MCF 10A (cell line): ENCODE results near the gene GNA15. TPM values are rescaled to one million over a fixed set of nuclear protein-coding genes. Genes with fewer than 3 reads are reported as not detected.

Experiments used
- BruUV-seq: library from RNA; stranded (reverse); fragments of 400-500 nt; replicated peaks from 2 replicates; lab custom pipeline; 2021; lab: Mats Ljungman, UMichigan
- CTCF ChIA-PET: fragments of 300-600 bp; sonication (Branson Sonifier 250); formaldehyde crosslinking; extraction: SDS; loops from one replicate; lab custom pipeline; 2021; ENCODE audit warnings: antibody characterized with exemption, inconsistent platforms; lab: Yijun Ruan, JAX
- POLR2A ChIA-PET: fragments of 300-600, 350-650 bp; sonication (Branson Sonifier 250); formaldehyde crosslinking; extraction: SDS; loops from one replicate; lab custom pipeline; 2020; ENCODE audit warnings: antibody characterized with exemption, inconsistent platforms; lab: Yijun Ruan, JAX
- DNase-seq: peaks from one replicate; pipeline ENCODE4 v3.0.0-alpha.2; 2018; ENCODE audit not compliant: unreplicated experiment
- H3K27ac Mint-ChIP-seq: one replicate; pipeline ENCODE4 v1.8.0; 2022; ENCODE audit warnings: mild to moderate bottlenecking, low read depth, mixed read lengths; ENCODE audit not compliant: unreplicated experiment
- H3K27me3 Mint-ChIP-seq: one replicate; pipeline ENCODE4 v1.8.0; 2022; ENCODE audit warnings: mixed read lengths; ENCODE audit not compliant: insufficient read depth, unreplicated experiment
- H3K36me3 Mint-ChIP-seq: one replicate; pipeline ENCODE4 v1.8.0; 2022; ENCODE audit warnings: mild to moderate bottlenecking, moderate library complexity, mixed read lengths; ENCODE audit not compliant: insufficient read depth, unreplicated experiment
- H3K4me1 Mint-ChIP-seq: one replicate; pipeline ENCODE4 v1.8.0; 2022; ENCODE audit warnings: mixed read lengths; ENCODE audit not compliant: insufficient read depth, unreplicated experiment
- H3K4me3 Mint-ChIP-seq: one replicate; pipeline ENCODE4 v1.8.0; 2022; ENCODE audit warnings: mild to moderate bottlenecking, moderate library complexity, mixed read lengths; ENCODE audit not compliant: unreplicated experiment
- H3K9me3 Mint-ChIP-seq: one replicate; pipeline ENCODE4 v1.8.0; 2022; ENCODE audit warnings: mixed read lengths; ENCODE audit not compliant: unreplicated experiment
- intact Hi-C: fragments of 100-400 bp; cut with micrococcal nuclease; formaldehyde crosslinking; loops from 2 replicates; pipeline ENCODE4 v1.14.1; 2022
- total RNA-seq: library from RNA; stranded (reverse); gene quantifications from 2 replicates; pipeline ENCODE4 v1.2.3, GENCODE V29; 2022
- TF ChIP-seq, protein P1 (sequence below): fragments of 200-600 bp; IDR thresholded peaks from one replicate; pipeline ENCODE4 v1.8.0; 2022; ENCODE audit warnings: antibody characterized with exemption, mild to moderate bottlenecking; ENCODE audit not compliant: unreplicated experiment

GNA15 gene
- total RNA-seq, 1 experiment from 2014 or later: 47.1 TPM

GRCh38 chr19:3106509-3107141 is 29.2 kb upstream of the GNA15 start:
- peaks cover 6% of the 10 kb centered on the region for H3K4me1 Mint-ChIP-seq
- DNase-seq: no peak
- no peaks in the 10 kb centered on the region for H3K27me3 Mint-ChIP-seq
- ChIA-PET POLR2A (no interaction called here), CTCF (interaction anchor here (0.6 to 6.6 kb wide), 6 partner anchors 10 to 155 kb away, joined by 3 to 42 read pairs (median 17); no protein-coding TSS in a partner anchor)
- peaks cover 18% of the 10 kb centered on the region for H3K36me3 Mint-ChIP-seq
- H3K9me3 Mint-ChIP-seq: no peaks in the 10 kb centered on the region
- intact Hi-C loops: no loop called here
- H3K4me3 Mint-ChIP-seq: no peak overlapping the region
- H3K27ac Mint-ChIP-seq: no peak overlapping the region
- TF ChIP-seq, protein P1, sequence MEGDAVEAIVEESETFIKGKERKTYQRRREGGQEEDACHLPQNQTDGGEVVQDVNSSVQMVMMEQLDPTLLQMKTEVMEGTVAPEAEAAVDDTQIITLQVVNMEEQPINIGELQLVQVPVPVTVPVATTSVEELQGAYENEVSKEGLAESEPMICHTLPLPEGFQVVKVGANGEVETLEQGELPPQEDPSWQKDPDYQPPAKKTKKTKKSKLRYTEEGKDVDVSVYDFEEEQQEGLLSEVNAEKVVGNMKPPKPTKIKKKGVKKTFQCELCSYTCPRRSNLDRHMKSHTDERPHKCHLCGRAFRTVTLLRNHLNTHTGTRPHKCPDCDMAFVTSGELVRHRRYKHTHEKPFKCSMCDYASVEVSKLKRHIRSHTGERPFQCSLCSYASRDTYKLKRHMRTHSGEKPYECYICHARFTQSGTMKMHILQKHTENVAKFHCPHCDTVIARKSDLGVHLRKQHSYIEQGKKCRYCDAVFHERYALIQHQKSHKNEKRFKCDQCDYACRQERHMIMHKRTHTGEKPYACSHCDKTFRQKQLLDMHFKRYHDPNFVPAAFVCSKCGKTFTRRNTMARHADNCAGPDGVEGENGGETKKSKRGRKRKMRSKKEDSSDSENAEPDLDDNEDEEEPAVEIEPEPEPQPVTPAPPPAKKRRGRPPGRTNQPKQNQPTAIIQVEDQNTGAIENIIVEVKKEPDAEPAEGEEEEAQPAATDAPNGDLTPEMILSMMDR: no peak
- no TSS peak for BruUV-seq

DNA sequence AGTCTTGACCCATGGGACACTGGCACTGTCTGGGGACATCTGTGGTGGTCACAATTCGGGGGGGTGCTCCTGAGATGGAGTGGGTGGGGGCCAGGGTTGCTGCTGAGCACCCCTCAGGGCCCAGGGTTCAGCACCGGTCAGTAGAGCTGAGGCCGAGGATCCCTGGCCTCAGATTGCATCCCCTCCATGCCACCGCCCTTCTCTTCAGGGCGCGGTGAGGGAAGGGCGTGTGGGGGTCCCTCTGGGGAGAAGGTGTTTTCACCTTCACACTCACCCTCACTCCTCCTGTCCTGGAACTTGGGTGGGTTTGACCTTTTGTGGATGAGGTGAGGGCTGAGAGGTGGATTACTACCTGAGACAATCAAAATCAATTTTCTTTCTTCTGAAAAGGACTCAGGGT is 28.2 kb upstream of the GNA15 start:
- H3K9me3 Mint-ChIP-seq: no peaks in the 10 kb centered on the region
- H3K4me3 Mint-ChIP-seq: no peak overlapping the region
- DNase-seq: no peak
- no peaks in the 10 kb centered on the region for H3K27me3 Mint-ChIP-seq
- CTCF ChIA-PET: interaction anchor here (0.5 to 6.6 kb wide), 11 partner anchors 9 to 220 kb away, joined by 3 to 42 read pairs (median 4); no protein-coding TSS in a partner anchor
- no peak overlapping the region for H3K27ac Mint-ChIP-seq
- TF ChIP-seq, protein P1: no peak
- intact Hi-C loops: loop anchor here (1.0 kb wide), 2 partner anchors 13 to 145 kb away; partner anchors contain the start of gene GNA11
- no TSS peak for BruUV-seq
- H3K36me3 Mint-ChIP-seq: peaks cover 18% of the 10 kb centered on the region
- POLR2A ChIA-PET: interaction anchor here (1.4 kb wide), 1 partner anchor 157 kb away, joined by 4 read pairs; no protein-coding TSS in a partner anchor
- H3K4me1 Mint-ChIP-seq: peaks cover 6% of the 10 kb centered on the region

DNA sequence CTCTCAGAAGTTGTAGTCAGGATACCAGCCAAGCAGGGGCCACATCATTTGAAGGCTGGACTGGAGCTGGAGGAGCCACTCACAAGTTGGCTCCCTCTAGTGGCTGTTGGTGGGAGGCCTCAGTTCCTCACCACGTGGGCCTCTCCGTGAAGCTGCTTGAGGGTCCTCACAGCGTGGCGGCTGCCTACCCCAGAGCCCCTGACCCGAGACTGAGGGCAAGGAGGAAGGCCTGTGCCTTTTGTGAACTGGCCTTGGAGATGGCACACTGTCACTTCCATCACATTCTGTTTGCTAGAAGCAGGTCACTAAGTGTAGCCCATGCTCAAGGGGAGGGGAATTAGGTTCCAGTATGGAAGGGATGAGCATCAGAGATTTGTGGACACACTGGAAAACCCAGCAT is 27.1 kb upstream of the GNA15 start:
- TF ChIP-seq, protein P1: peak; percentile 92
- Mint-ChIP-seq H3K27ac (peak overlapping the region; percentile 53), H3K4me3 (no peak overlapping the region), H3K36me3 (peaks cover 18% of the 10 kb centered on the region), H3K27me3 (no peaks in the 10 kb centered on the region), H3K9me3 (no peaks in the 10 kb centered on the region), H3K4me1 (peaks cover 6% of the 10 kb centered on the region)
- intact Hi-C loops: loop anchor here (1.0 kb wide), 2 partner anchors 14 to 146 kb away; partner anchors contain the start of gene GNA11
- BruUV-seq: no TSS peak
- peak; percentile 67 for DNase-seq
- ChIA-PET POLR2A (interaction anchor here (0.5 to 1.4 kb wide), 3 partner anchors 17 to 158 kb away, joined by 3 to 6 read pairs (median 4); no protein-coding TSS in a partner anchor), CTCF (interaction anchor here (0.5 to 6.6 kb wide), 19 partner anchors 8 to 894 kb away, joined by 3 to 42 read pairs (median 4); no protein-coding TSS in a partner anchor)

GRCh38 chr19:3109491-3109890 is 26.3 kb upstream of the GNA15 start:
- intact Hi-C loops: no loop called here
- DNase-seq: no peak
- Mint-ChIP-seq H3K27me3 (no peaks in the 10 kb centered on the region), H3K9me3 (no peaks in the 10 kb centered on the region), H3K27ac (peak overlapping the region; percentile 53), H3K4me1 (peaks cover 6% of the 10 kb centered on the region), H3K4me3 (no peak overlapping the region), H3K36me3 (peaks cover 12% of the 10 kb centered on the region)
- no TSS peak for BruUV-seq
- CTCF ChIA-PET: interaction anchor here (0.9 to 6.6 kb wide), 10 partner anchors 11 to 157 kb away, joined by 3 to 42 read pairs (median 16); no protein-coding TSS in a partner anchor
- TF ChIP-seq, protein P1: no peak
- POLR2A ChIA-PET: no interaction called here
